Skeletal muscle tissue (tissue), 4 donors: ENCODE data around the gene USF1. TPM values are rescaled to one million over a fixed set of nuclear protein-coding genes. Genes with fewer than 3 reads are reported as not detected.
"Not testable (repeated sequence)": the region's sequence is repeated elsewhere in the genome, so short reads cannot be mapped to it uniquely, and the experiment has no call there.

Experiments
- H3K27ac ChIP-seq: one replicate; pipeline ENCODE4 v1.7.0; 2013; ENCODE audit warnings: mild to moderate bottlenecking, low read depth, low read length, inconsistent platforms
- H3K27me3 ChIP-seq, 3 donors: one replicate each; pipeline ENCODE4 v1.7.0; 2013; ENCODE audit warnings: low read length in 3 of 3; ENCODE audit not compliant: control insufficient read depth in 3 of 3, insufficient read depth in 3 of 3
- H3K36me3 ChIP-seq, 3 donors: one replicate each; pipeline ENCODE4 v1.7.0; 2013; ENCODE audit warnings: low read length in 3 of 3; ENCODE audit not compliant: control insufficient read depth in 3 of 3, insufficient read depth in 3 of 3
- H3K4me1 ChIP-seq, 3 donors: one replicate each; pipeline ENCODE4 v1.7.0; 2013; ENCODE audit warnings: low read length in 3 of 3, mild to moderate bottlenecking in 3 of 3; ENCODE audit not compliant: control insufficient read depth in 3 of 3, insufficient read depth in 3 of 3
- H3K4me3 ChIP-seq, 3 donors: one replicate each; pipeline ENCODE4 v1.7.0; 2013; ENCODE audit warnings: low read length in 3 of 3
- H3K9ac ChIP-seq, 3 donors: one replicate each; pipeline ENCODE4 v1.7.0; 2013; ENCODE audit warnings: low read length in 3 of 3, mild to moderate bottlenecking in 3 of 3, moderate library complexity in 2 of 3, low read depth in 1 of 3
- H3K9me3 ChIP-seq, 3 donors: one replicate each; pipeline ENCODE4 v1.7.0; 2013; ENCODE audit warnings: low read length in 3 of 3; ENCODE audit not compliant: control insufficient read depth in 3 of 3
- total RNA-seq: library from RNA; depleted of rRNA; stranded (reverse); fragments of >200 nt; gene quantifications from one replicate; pipeline ENCODE4 v1.2.3, GENCODE V29; 2014
- donor health status: Osteomylitis.

USF1 gene
- total RNA-seq, 1 donor from 2014 or later = 66.3 TPM

DNA sequence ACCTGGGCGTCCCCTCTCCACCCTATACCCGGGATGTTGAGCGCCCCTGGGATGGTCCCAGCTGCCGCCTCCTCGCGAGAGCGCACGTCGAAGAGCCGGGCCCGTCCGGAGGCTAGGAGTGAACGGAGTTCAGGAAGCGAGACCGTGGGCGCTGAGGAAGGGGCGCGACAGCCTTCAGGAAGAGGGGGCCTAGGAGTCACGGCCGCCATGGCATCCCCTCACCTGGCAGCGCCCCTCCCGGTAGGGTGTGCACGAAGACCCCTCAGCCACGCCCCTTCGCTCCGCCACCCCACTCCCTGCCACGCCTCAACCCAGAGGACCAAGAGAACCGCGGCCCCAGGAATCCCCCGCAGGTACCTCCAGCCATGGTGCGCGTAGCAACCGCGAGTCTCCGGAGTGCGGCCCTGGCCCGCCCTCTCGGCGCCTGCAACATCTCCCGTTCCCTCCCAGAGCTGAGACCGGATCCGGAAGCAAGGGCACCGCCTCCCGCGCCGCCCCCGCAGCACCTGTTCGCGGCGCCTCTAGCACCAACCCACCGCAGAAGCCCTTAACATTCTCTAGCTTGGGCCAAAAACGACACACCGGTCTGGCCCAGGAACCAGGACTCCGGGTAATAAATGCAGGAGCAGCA, 7.1 kb downstream of the USF1 start, which contains the start of gene TSTD1:
Gene TSTD1 (minus strand): TSS at position 442 of the 631 bp plus-strand sequence. CDS start 75 bp downstream, at position 367.
- H3K9me3 ChIP-seq = no peaks in the 10 kb centered on the region
- H3K9ac ChIP-seq = peak within 1 kb of the TSS; percentile 56 to 70 (median 65)
- H3K4me3 ChIP-seq = peak within 1 kb of the TSS; percentile 65 to 83 (median 73)
- H3K27me3 ChIP-seq = no peaks in the 10 kb centered on the region
- peaks cover 7 to 24% (median 13%) of the 10 kb centered on the region in 3 donors for H3K4me1 ChIP-seq
- H3K36me3 ChIP-seq = peaks cover 35 to 38% (median 35%) of the 10 kb centered on the region in 3 donors
- H3K27ac ChIP-seq = no peak within 1 kb of the TSS

GRCh38 chr1:161037661-161038522, 7.9 kb downstream of the USF1 start:
- Histone ChIP-seq H3K27ac (no peak overlapping the region), H3K4me1 (peaks cover 3 to 24% (median 10%) of the 10 kb centered on the region in 3 donors), H3K27me3 (no peaks in the 10 kb centered on the region), H3K4me3 (peak overlapping the region; percentile 65 to 83 (median 73)), H3K9ac (peak overlapping the region; percentile 56 to 70 (median 65)), H3K9me3 (no peaks in the 10 kb centered on the region), H3K36me3 (peaks cover 35 to 36% (median 35%) of the 10 kb centered on the region in 3 donors)

GRCh38 chr1:161033751-161034150, 12.0 kb downstream of the USF1 start:
- Histone ChIP-seq H3K9ac (no peak overlapping the region), H3K4me3 (no peak overlapping the region), H3K9me3 (no peaks in the 10 kb centered on the region), H3K36me3 (peaks cover 0 to 3% (median 0%) of the 10 kb centered on the region in 3 donors), H3K27ac (no peak overlapping the region), H3K4me1 (peaks cover 3 to 14% (median 5%) of the 10 kb centered on the region in 3 donors), H3K27me3 (no peaks in the 10 kb centered on the region)

- Histone ChIP-seq H3K36me3 (no peaks in the 10 kb centered on the region), H3K4me1 (peaks cover 0 to under 1% (median 0%) of the 10 kb centered on the region in 3 donors), H3K9me3 (no peaks in the 10 kb centered on the region), H3K27me3 (no peaks in the 10 kb centered on the region), H3K4me3 (no peak overlapping the region), H3K9ac (no peak overlapping the region), H3K27ac (no peak overlapping the region)
Measured at GRCh38 chr1:161032409-161032808, 13.4 kb downstream of the USF1 start.

DNA sequence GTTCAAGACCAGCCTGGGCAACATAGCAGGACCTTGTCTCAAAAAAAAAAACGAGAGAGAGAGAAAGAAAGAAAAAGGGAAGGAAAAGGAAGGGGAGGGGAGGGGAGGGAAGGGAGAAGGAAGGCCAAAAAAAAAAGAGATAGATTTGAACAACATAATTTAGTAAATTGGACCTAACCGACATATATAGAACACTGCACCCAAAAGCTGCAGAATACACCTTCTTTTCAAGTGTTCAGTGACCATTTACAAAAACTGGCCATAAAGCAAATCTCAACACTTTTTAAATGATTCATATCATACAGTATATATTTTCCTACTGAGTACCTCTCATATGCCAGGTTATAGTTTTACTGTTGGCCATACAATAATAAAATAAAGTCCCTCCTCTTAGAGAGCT, 13.9 kb downstream of the USF1 start:
- Histone ChIP-seq H3K27ac (no peak overlapping the region), H3K9ac (no peak overlapping the region), H3K9me3 (no peaks in the 10 kb centered on the region), H3K4me1 (no peaks in the 10 kb centered on the region), H3K27me3 (no peaks in the 10 kb centered on the region), H3K36me3 (no peaks in the 10 kb centered on the region), H3K4me3 (no peak overlapping the region)

DNA sequence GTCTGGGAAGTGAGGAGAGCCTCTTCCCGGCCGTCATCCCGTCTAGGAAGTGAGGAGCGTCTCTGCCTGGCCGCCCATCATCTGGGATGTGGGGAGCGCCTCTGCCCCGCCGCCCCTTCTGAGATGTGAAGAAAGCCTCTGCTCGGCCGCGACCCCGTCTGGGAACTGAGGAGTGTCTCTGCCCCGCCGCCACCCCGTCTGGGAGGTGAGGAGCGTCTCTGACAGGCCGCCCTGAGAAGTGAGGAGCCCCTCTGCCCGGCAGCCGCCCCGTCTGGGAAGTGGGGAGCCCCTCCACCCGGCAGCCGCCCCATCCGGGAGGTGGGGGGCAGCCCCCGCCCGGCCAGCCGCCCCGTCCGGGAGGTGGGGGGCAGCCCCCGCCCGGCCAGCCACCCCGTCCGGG, 16.3 kb downstream of the USF1 start:
- H3K27me3 ChIP-seq, H3K36me3 ChIP-seq, H3K27ac ChIP-seq, H3K4me3 ChIP-seq, H3K9ac ChIP-seq, H3K9me3 ChIP-seq, H3K4me1 ChIP-seq: not testable (repeated sequence)

DNA sequence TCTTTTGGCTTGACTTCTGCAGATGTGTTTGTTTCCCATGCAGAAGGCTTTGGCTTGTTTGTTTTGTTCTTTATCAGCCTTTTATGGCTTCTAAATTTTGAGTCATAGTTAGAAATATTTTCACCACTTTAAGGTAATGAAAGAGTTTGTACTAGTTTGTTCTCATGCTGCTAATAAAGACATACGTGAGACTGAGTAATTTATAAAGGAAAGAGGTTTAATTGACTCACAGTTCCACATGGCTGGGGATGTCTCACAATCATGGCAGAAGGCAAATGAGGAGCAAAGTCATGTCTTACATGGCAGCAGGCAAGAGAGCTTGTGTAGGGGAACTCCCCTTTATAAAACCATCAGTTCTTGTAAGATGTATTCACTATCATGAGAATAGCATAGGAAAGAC, 18.8 kb downstream of the USF1 start:
- H3K4me1 ChIP-seq, H3K27me3 ChIP-seq, H3K36me3 ChIP-seq, H3K4me3 ChIP-seq, H3K27ac ChIP-seq, H3K9ac ChIP-seq, H3K9me3 ChIP-seq: not testable (repeated sequence)

DNA sequence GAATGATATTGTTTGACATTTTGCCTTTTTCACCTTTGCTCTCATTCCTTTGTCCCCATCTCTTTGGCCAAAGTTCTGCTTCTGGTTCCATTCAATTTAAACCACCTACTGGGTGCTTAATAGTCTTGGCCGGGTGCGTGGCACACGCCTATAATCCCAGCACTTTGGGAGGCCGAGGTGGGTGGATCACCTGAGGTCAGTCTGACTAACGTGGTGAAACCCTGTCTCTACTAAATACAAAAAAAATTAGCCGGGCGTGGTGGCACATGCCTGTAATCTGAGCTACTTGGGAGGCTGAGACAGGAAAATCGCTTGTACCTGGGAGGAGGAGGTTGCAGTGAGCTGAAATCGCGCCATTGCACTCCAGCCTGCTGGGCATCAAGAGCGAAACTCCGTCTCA, 23.3 kb downstream of the USF1 start:
- Histone ChIP-seq H3K27me3 (peaks cover 8 to 23% (median 9%) of the 10 kb centered on the region in 3 donors), H3K4me1 (peaks cover 6 to 25% (median 14%) of the 10 kb centered on the region in 3 donors)
- H3K27ac ChIP-seq, H3K9ac ChIP-seq, H3K4me3 ChIP-seq, H3K9me3 ChIP-seq, H3K36me3 ChIP-seq: not testable (repeated sequence)

- Histone ChIP-seq H3K9ac (no peak overlapping the region), H3K27ac (no peak overlapping the region), H3K4me1 (peaks cover 6 to 25% (median 14%) of the 10 kb centered on the region in 3 donors), H3K4me3 (no peak overlapping the region), H3K27me3 (peaks cover 8 to 23% (median 9%) of the 10 kb centered on the region in 3 donors), H3K9me3 (no peaks in the 10 kb centered on the region), H3K36me3 (no peaks in the 10 kb centered on the region)
Measured at GRCh38 chr1:161021970-161022353, 23.8 kb downstream of the USF1 start.
